H54 (cell line): ENCODE results near the gene KCTD19.
A peak's percentile ranks its signal among the peaks of the same experiment; 100 is the strongest.

ENCODE experiments used
- DNase-seq: peaks from one replicate; pipeline ENCODE4 v3.0.0; 2011; ENCODE audit warnings: low spot score, mixed read lengths; ENCODE audit not compliant: insufficient read length
- FAIRE-seq: peaks from 3 replicates; lab custom pipeline; 2011; peaks lifted over from hg19 to GRCh38; lab: Jason Lieb, UNC
- POLR2A ChIP-seq: IDR thresholded peaks from 2 replicates; pipeline ENCODE4 v1.6.1; 2011; ENCODE audit warnings: low read depth, mild to moderate bottlenecking, low read length

Gene KCTD19

DNA sequence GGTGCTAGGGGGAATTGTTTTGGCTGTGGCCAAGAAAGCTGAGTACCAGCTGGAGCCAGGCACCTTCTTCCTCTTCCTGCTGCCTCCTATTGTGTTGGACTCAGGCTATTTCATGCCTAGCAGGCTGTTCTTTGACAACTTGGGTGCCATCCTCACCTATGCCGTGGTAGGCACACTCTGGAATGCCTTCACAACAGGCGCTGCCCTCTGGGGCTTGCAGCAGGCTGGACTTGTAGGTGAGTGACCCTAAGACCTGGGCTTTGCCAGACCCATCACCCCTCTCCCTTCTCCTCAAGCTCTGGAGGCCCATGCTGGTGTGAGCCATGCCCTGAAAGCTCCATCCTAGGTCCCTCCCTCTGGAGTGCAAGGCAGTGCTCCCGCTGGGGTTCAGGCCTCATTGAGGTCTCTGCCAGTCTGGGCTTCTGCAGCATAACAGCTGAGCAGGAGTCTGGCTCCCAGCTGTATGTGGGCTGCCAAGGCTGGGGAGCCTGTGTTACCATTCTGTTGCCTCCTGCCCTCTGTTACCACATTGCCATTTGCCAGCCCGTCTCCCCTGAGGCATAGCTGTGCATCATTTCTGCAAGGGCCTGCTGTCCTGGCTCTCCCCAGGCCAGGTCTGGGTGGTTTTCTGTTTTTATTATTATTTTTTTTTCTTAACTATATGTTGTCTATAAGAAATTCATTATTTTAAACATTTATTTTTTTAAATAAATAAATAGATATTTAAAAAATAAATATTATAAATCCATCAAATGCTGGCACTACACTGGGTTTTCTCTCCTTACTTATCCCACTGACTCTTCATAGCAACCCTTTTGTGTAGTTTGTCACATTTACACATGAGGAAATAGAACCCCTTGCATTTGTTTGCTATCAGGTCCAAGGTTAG is 73.7 kb downstream of the KCTD19 start:
- FAIRE-seq (no peak), DNase-seq (no peak)

DNA sequence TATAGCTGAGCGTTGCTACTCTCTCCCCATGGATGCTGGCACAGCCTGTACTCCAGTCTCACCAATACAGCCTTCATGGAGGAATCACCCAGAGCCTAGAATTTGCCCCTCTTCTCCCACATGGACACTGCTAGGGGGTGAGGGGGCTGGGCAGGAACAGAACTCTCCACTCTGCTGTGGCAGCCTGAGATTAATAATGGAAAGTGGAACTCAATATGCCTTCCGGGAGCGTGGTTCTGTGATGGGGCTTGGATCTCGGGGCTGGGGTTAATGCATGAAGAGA is 76.6 kb downstream of the KCTD19 start:
- TF ChIP-seq POLR2A: no peak
- no peak for FAIRE-seq
- DNase-seq: no peak

More for the DNA sequence above, 73.7 kb downstream of the KCTD19 start:
- TF ChIP-seq POLR2A: no peak

DNA sequence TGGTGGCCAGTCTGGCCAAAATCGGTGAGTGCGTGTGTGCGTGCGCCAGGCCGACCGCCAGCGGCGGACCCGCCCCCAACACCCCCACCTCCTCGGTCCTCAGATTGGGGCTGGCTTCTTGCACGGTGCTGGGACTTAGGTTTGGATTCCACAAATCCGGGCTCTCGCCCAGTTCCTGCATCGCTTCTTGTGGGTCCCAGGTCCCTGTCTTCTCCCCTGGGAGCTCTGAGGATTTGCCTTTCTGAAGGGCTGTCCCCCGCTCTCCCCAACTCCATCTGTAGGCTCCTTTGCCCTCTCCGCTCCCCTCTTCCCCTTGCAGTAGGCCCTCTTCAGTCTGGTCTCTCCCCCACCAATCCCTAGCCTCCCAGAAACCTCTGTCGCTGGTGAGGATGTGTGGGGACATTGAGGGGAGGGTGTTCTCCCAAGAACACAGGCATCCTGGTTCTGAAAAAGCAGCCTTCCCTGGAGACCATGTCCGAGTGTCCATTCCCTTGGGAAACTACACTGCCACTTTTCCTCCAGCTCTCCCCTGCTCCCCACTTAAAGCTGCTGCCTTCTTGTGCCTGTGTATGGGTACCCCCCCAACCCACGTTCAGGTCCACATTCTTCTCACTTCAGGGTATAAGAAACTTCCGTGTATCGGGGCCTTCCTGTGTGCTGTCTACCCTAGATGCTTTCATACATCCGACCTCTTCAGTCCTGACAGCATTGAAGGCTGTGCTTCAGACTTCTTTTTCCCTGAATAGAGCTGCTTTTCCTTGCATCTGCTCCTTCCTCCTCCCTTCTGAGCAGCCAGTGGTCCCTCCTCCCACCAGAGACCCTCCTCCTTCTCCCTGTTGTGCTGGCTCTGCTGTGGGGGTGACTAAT is 77.1 kb downstream of the KCTD19 start:
- no peak for FAIRE-seq
- TF ChIP-seq POLR2A: no peak
- DNase-seq: no peak

DNA sequence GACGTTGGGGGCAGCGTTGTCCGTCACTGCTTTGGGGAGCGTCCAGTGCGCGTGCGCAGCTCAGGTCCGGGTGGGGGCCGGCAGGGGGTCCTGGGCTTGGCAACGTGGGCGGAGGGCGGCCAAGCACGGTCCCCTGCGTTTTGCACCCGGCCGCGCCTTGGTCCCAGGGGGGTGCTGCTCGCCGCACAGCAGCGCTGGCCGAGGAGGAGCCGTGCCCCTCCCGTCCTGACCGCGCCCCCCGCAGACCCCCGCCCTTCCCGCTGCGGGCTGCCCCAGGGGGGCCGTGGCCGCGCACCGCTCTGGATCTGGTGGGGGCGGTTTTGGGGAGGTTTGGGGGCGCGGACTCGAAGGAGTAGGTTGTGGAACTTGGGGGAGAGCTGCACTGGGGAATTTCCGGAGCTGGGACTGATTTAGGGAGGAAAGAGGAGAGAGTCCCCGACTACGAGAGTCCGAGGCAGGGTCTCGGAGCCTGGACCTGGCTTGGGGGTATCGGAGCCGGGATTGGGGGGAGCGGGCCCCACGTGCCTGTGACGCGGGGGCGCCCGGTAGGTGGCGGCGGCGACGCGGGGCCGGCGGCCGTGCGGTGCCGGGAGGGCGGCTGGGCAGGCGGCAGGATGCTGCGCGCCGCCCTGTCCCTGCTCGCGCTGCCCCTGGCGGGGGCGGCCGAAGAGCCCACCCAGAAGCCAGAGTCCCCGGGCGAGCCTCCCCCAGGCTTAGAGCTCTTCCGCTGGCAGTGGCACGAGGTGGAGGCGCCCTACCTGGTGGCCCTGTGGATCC is 78.0 kb downstream of the KCTD19 start, which contains the start of gene SLC9A5:
SLC9A5 (plus strand) TSS at position 579 of the 777 bp plus-strand sequence; CDS start at position 615, 36 bp downstream.
- FAIRE-seq (no peak), DNase-seq (no peak)
- TF ChIP-seq POLR2A: no peak

GRCh38 chr16:67248073-67248400 is 78.5 kb downstream of the KCTD19 start:
- no peak for TF ChIP-seq POLR2A
- no peak for FAIRE-seq
- DNase-seq: no peak

GRCh38 chr16:67247192-67248072 is 79.1 kb downstream of the KCTD19 start, which contains the start of gene FHOD1:
Gene FHOD1 (minus strand): TSS chr16:67247481. CDS start chr16:67247410, 71 bp downstream.
- FAIRE-seq (no peak), DNase-seq (peak; percentile 91)
- peak; percentile 68 for TF ChIP-seq POLR2A

DNA sequence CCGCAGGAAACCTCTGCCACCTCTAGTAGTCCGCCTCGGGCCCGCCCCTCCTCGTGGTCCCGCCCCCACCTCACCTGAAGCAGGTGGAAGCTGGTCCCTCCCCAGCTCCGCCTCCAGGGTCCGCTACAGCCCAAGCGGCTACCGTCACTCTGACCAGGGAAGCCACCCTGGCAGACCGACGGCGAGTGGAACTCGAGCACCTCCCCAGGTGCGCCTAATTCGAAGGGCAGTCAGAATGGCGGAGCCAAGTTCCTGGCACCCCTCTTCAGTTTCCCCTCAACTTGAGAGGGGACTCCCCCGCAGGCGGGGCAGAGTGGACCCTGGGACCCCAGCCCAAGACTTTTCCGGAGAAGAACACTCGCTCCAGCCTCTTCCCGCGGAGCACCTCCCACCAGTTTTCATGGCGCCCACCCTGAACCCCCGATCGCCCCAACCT is 79.8 kb downstream of the KCTD19 start:
- DNase-seq (no peak), FAIRE-seq (no peak)
- TF ChIP-seq POLR2A: no peak

DNA sequence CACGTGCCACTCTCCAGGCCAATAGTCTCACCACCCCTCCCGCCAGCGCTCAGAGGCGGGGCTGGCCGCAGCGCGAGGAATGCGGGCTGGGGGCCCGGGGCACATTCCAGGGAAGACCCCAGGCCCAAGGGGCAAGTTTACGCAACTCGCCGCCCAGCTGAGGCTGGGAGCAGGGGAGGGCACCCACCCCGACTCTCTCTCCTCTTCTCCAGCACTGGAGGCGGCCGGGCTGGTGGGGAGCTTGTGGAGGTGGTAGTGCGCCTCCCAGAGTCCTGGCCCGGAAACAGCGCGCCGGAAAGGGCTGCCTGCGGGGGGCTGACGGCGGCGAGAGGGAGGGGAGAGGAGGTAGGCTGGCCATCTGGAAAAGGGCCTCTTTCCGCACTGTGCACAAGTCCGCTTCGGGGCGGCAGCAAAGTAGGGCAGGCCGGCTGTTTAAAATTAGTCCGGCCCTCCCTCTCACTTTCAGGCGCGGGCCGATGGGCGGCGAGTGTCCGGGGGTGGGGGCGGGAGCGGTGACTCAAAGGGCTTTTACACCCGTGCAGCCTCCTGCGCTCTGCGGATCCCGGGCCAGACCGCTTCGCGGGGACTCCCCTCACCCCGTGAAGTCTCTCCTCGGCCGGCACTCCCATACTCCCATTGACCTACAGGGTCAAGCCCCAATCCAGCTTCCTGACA is 80.3 kb downstream of the KCTD19 start:
- 0 out of 2 replicates have a peak, but pooled peaks have one; percentile 2 for TF ChIP-seq POLR2A
- no peak for FAIRE-seq
- no peak for DNase-seq

DNA sequence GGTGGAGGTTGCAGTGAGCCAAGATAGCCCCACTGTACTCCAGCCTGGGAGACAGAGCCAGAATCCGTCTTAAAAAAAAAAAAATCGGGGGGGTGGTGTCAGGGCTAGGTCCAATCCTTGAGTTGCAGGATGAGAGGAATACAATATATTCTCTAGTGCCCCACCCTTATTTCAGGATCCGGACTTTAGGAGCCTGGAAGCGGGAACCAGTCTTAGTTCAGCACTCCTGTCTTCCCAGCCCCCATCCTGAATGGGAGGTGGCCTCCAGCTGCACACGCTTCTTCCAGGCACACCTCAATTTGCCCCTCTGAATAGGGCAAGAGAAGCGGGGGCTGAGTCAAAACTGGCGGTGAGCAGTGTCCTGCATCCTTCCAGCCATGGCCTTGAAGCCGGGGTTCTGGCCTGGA is 80.9 kb downstream of the KCTD19 start:
- DNase-seq: no peak
- no peak for FAIRE-seq
- no peak for TF ChIP-seq POLR2A

DNA sequence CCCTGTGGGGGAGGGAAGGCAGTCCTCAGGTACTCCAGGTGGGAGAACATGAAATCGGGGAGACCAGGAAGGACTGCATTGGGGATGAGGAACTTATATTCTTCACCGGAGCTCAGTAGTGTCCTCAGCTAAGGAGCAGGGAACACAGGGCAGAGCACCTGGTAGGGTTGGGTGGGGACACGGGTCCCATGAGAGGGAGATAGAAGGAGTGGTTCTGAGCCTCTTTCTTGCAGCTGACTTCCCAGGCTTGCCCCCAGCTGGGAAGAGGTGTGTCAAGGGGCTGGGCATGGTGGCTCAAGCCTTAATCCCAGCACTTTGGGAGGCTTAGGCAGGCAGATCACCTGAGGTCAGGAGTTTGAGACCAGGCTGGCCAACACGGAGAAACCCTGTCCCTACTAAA is 81.4 kb downstream of the KCTD19 start:
- no peak for FAIRE-seq
- DNase-seq: no peak
- no peak for TF ChIP-seq POLR2A

DNA sequence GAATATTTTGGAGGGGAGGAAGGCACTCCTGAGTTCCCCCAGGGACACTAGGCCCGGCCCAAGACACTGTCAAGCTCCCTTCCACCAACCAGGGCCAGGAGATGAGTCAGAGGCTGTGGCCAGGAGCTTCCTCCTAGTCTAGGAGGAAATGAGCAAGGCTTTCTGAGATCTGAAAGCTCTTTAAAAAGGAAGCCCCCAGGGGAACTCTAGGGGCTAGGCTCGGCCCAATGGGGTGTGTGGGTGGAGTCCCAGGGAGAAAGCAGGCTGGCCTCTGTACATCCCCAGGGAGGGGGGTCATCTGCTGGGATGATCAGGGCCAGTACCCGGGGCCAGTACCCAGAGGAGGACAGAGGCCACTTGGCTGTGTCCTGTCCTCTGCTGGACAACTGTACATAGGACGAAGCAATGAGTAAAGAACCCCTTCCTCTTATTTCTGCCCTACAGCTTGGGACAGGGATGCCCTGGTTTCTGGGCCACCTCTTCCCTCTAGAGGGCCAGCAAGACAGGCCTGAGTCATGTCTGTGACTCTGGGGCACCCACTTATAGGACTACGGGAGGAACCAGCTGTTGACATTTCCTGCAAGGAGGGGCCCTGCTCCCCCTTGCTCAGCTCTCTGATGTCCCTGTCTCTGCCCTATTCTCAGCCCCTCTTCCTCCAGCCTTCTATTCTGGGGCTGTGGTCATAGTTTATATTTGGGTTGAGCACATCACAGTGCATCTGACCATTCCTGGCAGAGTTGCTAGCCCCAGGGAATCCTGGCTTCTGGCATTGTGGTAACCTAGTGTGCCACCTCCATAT is 82.0 kb downstream of the KCTD19 start:
- no peak for FAIRE-seq
- 0 out of 2 replicates have a peak, but pooled peaks have one; percentile 29 for TF ChIP-seq POLR2A
- DNase-seq: peak; percentile 78
